ENCODE results near the gene NPIPB2. TPM values are rescaled to one million over a fixed set of nuclear protein-coding genes. Genes with fewer than 3 reads are reported as not detected.
"Not testable (repeated sequence)": the region's sequence is repeated elsewhere in the genome, so short reads cannot be mapped to it uniquely, and the experiment has no call there.

NPIPB2 gene
- total RNA-seq, 2 experiments from 2014 or later: 8.5 to 8.7 TPM

DNA sequence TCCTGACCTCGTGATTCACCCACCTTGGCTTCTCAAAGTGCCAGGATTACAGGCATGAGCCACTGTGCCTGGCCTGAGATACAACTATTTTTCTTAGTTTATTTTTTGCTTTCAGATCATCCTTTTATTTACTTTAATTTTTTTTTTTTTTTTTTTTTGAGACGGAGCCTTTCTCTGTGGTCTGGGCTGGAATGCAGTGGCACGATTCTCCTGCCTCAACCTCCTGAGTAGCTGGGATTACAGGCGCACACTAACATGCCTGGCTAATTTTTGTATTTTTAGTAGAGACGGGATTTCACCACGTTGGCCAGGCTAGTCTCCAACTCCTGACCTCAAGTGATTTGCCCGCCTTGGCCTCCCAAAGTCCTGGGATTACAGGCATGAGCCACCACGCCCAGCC, 11.7 kb upstream of the NPIPB2 start:
- CTCF ChIA-PET: interaction anchor here (0.6 to 0.7 kb wide), 2 partner anchors 73 to 115 kb away, joined by 3 to 4 read pairs; no protein-coding TSS in a partner anchor
- H3K27ac Mint-ChIP-seq; intact Hi-C loops (cut with micrococcal nuclease); DNase-seq; H3K4me1 Mint-ChIP-seq (ENCODE audit: low read depth); H3K27me3 Mint-ChIP-seq (ENCODE audit: low read depth); H3K4me3 Mint-ChIP-seq; H3K36me3 Mint-ChIP-seq (ENCODE audit: low read depth); H3K9me3 Mint-ChIP-seq: not testable (repeated sequence)

DNA sequence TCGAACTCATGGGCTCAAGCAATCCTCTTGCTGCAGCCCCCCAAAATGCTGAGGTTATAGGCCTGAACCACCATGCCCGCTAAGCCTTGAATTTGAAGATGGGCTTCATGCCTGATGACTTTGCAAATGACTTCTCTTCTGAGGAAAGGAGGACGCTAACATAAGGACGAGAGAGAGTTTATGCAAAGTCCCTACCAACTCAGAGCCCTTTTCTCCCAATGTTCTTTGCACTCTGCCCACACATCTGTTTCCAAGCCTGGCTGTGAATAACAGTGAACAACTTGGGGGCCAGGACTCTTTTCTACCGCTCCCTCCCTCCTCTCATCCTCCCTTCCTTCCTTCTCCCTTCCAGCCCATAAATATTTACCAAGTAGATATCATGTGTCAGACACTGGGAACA, 8.5 kb upstream of the NPIPB2 start:
- Mint-ChIP-seq H3K27me3 (ENCODE audit: low read depth) (no peaks in the 10 kb centered on the region), H3K4me3 (no peak overlapping the region), H3K27ac (no peak overlapping the region), H3K4me1 (ENCODE audit: low read depth) (no peaks in the 10 kb centered on the region), H3K9me3 (no peaks in the 10 kb centered on the region), H3K36me3 (ENCODE audit: low read depth) (no peaks in the 10 kb centered on the region)
- CTCF ChIA-PET: no interaction called here
- DNase-seq: no peak
- intact Hi-C loops (cut with micrococcal nuclease): no loop called here

DNA sequence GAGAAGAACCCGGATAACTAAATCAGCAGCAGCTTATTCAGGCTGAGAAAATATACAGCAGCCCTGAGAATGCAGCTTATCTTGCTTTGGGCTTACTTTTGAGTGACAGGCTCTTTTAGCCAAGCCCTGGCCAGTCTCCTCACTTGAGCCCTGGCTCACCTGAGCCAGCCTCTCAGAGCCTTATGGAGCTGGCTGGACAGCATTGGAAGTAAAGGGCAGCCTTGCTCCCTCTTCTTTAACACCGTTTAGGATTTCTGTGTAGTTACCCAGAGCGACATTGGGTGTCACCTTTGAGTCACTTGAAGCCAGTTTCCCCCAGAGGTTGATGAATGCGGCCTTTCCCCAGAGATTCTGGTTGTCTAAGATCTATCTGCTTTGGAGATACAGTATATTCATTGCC, 7.7 kb upstream of the NPIPB2 start:
- CTCF ChIA-PET: interaction anchor here (0.9 to 2.4 kb wide), 2 partner anchors 9 to 119 kb away, joined by 3 to 34 read pairs; no protein-coding TSS in a partner anchor
- DNase-seq: peak; percentile 51

DNA sequence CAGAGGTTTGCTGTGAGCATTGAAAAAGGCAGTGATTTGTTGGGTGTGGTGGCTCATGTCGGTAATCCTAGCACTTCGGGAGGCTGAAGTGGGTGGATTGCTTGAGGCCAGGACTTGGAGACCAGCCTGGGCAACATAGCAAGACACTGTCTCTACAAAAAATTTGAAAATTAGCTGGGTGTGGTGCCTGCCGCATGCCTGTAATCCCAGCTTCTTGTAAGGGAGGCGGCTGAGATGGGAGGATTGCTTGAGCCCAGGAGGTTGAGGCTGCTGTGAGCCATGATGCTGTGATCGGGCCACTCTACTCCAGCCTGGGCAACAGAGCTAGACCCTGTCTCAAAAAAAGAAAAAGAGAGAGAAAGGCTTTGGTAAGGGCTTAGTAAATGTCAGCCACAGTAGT, 7.0 kb upstream of the NPIPB2 start:
- Mint-ChIP-seq H3K27me3 (ENCODE audit: low read depth) (no peaks in the 10 kb centered on the region), H3K36me3 (ENCODE audit: low read depth) (no peaks in the 10 kb centered on the region), H3K27ac (no peak overlapping the region), H3K4me1 (ENCODE audit: low read depth) (no peaks in the 10 kb centered on the region), H3K9me3 (no peaks in the 10 kb centered on the region), H3K4me3 (no peak overlapping the region)
- DNase-seq: no peak
- intact Hi-C loops (cut with micrococcal nuclease): loop anchor here (1.0 kb wide), 1 partner anchor 119 kb away; no protein-coding TSS in a partner anchor
- CTCF ChIA-PET: interaction anchor here (2.4 kb wide), 1 partner anchor 119 kb away, joined by 34 read pairs; no protein-coding TSS in a partner anchor

More for the DNA sequence above, 7.7 kb upstream of the NPIPB2 start:
- Mint-ChIP-seq H3K9me3 (no peaks in the 10 kb centered on the region), H3K27ac (no peak overlapping the region), H3K36me3 (ENCODE audit: low read depth) (no peaks in the 10 kb centered on the region), H3K4me1 (ENCODE audit: low read depth) (no peaks in the 10 kb centered on the region), H3K27me3 (ENCODE audit: low read depth) (no peaks in the 10 kb centered on the region), H3K4me3 (no peak overlapping the region)
- intact Hi-C loops (cut with micrococcal nuclease): loop anchor here (1.0 kb wide), 1 partner anchor 119 kb away; no protein-coding TSS in a partner anchor

DNA sequence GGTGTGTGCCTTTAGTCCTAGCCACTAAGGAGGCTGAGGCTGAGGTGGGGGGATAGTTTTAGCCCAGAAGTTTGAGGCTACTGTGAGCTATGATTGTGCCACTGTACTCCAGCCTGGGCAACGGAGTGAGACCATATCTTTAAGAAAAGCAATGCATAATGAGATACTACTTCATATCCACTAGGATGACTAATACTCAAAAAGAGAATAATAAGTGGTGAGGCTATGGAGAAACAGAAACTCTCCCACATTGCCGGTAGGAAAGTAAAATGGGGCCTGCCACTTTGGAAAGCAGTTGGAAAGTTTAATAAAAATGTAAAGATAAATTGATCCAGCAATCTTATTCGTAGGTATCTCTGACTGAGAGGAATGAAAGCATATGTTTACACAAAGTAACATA, 4.6 kb upstream of the NPIPB2 start:
- Mint-ChIP-seq H3K4me1 (ENCODE audit: low read depth) (no peaks in the 10 kb centered on the region), H3K36me3 (ENCODE audit: low read depth) (no peaks in the 10 kb centered on the region), H3K27ac (no peak overlapping the region), H3K9me3 (no peaks in the 10 kb centered on the region), H3K27me3 (ENCODE audit: low read depth) (no peaks in the 10 kb centered on the region), H3K4me3 (no peak overlapping the region)
- intact Hi-C loops (cut with micrococcal nuclease): no loop called here
- CTCF ChIA-PET: no interaction called here
- no peak for DNase-seq

DNA sequence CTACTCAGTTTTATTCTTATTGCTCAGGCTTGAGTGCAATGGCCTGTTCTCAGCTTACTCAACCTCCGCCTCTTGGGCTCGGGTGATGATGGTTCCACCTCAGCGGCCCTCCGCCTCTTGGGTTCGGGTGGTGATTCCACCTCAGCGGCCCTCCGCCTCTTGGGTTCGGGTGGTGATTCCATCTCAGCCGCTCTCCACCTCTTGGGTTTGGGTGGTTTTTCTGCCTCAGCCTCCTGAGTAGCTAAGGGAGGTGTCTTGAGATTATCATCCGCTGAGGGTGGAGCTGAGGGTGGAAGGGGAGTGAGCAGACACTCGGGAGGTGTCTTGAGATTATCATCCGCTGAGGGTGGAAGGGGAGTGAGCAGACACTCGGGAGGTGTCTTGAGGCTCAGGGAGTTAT, 14.5 kb downstream of the NPIPB2 start:
- H3K27me3 Mint-ChIP-seq (ENCODE audit: low read depth); H3K36me3 Mint-ChIP-seq (ENCODE audit: low read depth); H3K4me1 Mint-ChIP-seq (ENCODE audit: low read depth); H3K27ac Mint-ChIP-seq; CTCF ChIA-PET; H3K4me3 Mint-ChIP-seq; intact Hi-C loops (cut with micrococcal nuclease); H3K9me3 Mint-ChIP-seq; DNase-seq: not testable (repeated sequence)

DNA sequence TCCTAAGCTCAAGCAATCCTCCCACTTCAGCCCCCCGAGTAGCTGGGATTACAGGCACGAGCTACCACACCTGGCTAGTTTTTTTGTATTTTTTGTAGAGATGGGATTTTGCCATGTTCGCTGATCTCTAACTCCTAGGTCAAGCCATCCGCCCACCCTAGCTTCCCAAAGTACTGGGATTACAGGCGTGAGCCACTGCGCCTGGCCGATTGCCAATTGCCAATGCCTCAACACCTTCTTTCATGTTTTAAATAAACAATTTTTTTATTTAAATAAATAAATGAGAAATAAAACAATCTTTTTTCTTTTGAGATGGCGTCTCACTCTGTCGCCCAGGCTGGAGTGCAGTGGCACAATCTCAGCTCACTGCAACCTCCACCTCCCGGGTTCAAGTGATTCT, 17.8 kb downstream of the NPIPB2 start:
- H3K36me3 Mint-ChIP-seq (ENCODE audit: low read depth); H3K4me1 Mint-ChIP-seq (ENCODE audit: low read depth); H3K9me3 Mint-ChIP-seq; H3K4me3 Mint-ChIP-seq; intact Hi-C loops (cut with micrococcal nuclease); H3K27me3 Mint-ChIP-seq (ENCODE audit: low read depth); H3K27ac Mint-ChIP-seq; DNase-seq; CTCF ChIA-PET: not testable (repeated sequence)

DNA sequence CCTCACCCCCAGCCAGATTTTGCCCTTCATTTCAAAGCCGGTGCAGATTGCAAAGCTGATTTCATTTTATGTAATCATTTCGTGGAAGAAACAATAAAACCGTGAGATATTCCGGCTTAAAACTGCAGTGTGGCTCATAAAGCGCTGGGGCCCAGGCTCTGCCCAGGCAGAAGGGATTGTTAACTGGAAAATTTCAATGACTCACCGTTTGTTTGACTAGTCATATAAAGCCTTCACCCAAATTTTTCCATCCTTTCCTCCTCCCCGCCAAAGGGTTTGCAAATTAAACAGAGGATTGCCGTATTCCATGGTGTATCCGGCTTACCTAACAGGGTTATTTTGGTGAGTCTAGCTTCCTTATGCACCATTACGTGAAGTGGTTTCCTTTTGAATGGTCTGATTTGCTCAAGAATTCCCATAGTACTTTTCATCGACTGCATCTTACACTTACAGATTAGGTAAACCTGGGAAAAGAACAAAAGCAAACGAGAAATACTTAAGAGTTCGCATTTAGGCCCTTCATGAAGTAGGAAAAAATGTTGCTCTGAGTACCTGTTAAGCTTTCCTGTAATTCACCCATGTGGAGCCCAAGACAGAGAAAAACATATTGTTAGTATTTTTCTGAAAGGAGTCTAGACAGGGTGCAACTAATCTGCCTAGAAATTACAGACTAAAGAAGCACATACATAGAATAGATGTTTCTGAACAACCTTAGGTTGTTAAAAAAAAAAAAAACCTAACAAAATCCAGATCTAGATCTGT, 25.1 kb downstream of the NPIPB2 start:
- intact Hi-C loops (cut with micrococcal nuclease): loop anchor here (1.0 to 10.0 kb wide), 8 partner anchors 65 to 1174 kb away; partner anchors contain the start of genes CLEC16A, CPPED1, DEXI and LITAF
- Mint-ChIP-seq H3K9me3 (no peaks in the 10 kb centered on the region), H3K4me1 (ENCODE audit: low read depth) (peaks cover 29% of the 10 kb centered on the region), H3K36me3 (ENCODE audit: low read depth) (peaks cover 22% of the 10 kb centered on the region), H3K4me3 (peak overlapping the region; percentile 79), H3K27me3 (ENCODE audit: low read depth) (no peaks in the 10 kb centered on the region), H3K27ac (peak overlapping the region; percentile 83)
- CTCF ChIA-PET: interaction anchor here (1.0 kb wide), 1 partner anchor 150 kb away, joined by 3 read pairs; no protein-coding TSS in a partner anchor
- DNase-seq: no peak

DNA sequence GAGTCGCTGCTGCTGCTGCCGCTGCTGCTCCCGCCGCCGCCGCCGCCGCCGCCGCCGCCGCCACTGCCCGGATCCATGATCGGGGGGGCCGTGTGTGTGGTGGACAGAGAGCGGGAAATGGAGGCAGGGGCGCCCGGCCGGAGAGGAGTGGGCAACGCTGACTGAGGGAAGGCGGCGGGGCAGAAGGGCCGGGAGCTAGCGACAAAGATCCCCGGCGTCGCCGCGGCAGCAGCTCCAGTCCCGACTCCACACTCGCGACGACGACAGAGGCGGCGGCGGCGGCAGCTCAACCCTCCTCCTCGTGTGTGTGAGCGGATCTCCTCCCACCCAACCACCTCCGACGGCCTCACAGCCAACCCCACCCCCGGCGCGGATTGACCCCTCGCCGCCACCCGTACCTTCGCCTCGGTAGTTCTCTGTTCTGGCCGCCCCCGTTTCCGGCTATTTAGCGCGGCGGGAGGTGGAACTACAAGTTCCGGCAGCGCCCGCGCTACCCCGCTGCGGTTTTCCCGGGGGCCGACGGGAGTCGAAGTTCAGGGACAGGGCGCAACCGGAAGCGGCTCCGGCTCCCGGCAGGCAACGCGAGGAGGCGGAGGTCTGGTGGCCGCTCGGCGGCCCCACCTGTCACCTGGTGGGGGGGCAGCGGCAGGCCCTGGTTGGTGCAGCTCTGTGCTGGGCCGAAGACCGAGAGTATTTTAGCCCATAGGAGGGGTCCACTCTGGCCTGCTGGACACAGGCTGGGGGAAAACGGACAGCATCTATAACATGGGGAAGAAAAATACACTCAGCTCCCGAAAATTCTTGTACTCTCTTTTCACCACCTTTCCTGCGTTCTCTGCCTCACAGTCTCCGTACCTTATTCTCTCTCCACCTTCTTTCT, 26.0 kb downstream of the NPIPB2 start, which contains the start of gene GSPT1:
Gene GSPT1, minus strand, starts transcription at position 313 of the 880 bp plus-strand sequence. Its CDS starts 236 bp downstream, at position 77.
- Mint-ChIP-seq H3K9me3 (no peaks in the 10 kb centered on the region), H3K4me1 (ENCODE audit: low read depth) (peaks cover 32% of the 10 kb centered on the region), H3K27me3 (ENCODE audit: low read depth) (no peaks in the 10 kb centered on the region), H3K4me3 (peak within 1 kb of the TSS; percentile 91), H3K36me3 (ENCODE audit: low read depth) (peaks cover 22% of the 10 kb centered on the region), H3K27ac (peak within 1 kb of the TSS; percentile 94)
- peak; percentile 100 for DNase-seq
- CTCF ChIA-PET: interaction anchor here (1.0 kb wide), 1 partner anchor 151 kb away, joined by 3 read pairs; no protein-coding TSS in a partner anchor
- intact Hi-C loops (cut with micrococcal nuclease): loop anchor here (1.0 to 10.0 kb wide), 10 partner anchors 19 to 1174 kb away; partner anchors contain the start of genes CLEC16A, CPPED1, DEXI and LITAF

DNA sequence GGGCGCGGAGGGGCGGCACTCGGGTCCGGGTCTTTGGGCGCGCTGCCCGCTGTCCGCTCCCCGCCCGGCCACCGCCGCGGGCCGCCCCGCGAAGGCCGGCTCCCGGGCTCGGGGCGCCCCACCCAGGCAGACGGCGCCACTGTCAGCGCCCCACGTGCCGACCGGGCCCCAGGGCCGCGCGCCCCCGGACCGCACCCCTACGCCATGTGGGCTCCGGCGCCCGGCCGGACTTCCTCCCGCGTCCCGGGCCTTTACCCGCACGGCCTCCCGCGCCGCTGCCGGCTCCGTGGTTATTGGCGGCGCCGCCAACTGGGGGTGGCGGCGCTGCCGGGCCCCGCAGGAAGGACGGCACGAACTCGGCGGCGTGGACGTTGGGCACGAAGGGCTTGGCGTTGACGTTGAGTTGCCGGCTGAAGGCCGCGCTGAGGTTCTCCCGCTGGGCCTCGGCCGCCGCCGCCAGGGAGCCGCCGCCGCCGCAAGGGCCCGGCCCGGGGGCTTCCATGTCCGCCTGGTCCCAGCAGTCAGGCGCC, 26.7 kb downstream of the NPIPB2 start:
- no peaks in the 10 kb centered on the region for H3K27me3 Mint-ChIP-seq (ENCODE audit: low read depth)
- peak; percentile 39 for DNase-seq
- CTCF ChIA-PET: no interaction called here
- H3K9me3 Mint-ChIP-seq: no peaks in the 10 kb centered on the region
- peaks cover 39% of the 10 kb centered on the region for H3K4me1 Mint-ChIP-seq (ENCODE audit: low read depth)
- intact Hi-C loops (cut with micrococcal nuclease): loop anchor here (2.0 to 10.0 kb wide), 8 partner anchors 18 to 1173 kb away; partner anchors contain the start of genes CLEC16A, CPPED1, DEXI and LITAF
- peak overlapping the region; percentile 94 for H3K27ac Mint-ChIP-seq
- H3K36me3 Mint-ChIP-seq (ENCODE audit: low read depth): peaks cover 22% of the 10 kb centered on the region
- H3K4me3 Mint-ChIP-seq: peak overlapping the region; percentile 91

DNA sequence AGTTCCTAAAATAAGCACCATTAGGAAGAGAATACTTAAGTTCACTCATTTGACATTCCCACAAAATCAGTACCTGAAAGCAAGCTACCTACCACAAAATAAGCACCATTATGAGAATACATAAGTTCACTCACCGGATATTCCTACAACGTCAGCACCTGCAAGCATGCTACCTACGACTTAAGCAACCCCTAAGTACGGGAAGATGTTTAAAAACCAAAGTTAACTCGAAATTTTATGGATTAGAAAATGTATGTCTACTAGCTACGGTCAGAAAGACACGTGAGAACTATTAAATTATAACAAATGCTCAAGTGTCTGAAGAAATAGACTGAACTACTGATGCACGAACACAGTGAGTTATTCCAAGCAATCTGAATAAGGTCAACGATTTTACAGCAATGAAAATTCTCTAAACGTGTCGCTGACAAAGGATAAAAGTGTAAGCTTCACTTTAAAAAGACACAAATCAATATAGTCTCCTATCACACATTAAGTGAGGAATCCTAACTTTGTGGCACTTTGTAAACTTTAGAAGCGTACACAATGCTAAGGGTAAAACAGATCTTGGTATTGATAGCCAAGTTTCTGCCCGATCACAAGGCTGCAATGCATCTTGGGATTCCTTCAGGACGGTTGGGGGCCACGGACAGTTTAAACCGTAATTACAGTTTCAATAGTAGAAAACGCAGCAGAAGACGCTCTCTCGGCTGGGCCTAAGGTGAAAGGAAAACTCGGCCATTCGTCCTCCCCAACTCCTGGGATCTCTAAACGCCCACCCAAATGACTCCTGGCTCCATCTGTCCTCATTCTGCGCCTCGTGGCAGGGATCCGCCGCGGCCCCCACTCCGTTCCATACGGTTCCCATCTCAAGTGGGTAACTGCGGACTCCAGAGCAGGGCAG, 27.4 kb downstream of the NPIPB2 start:
- Mint-ChIP-seq H3K4me3 (peak overlapping the region; percentile 91), H3K4me1 (ENCODE audit: low read depth) (peaks cover 45% of the 10 kb centered on the region), H3K9me3 (no peaks in the 10 kb centered on the region), H3K27me3 (ENCODE audit: low read depth) (no peaks in the 10 kb centered on the region), H3K27ac (peak overlapping the region; percentile 94), H3K36me3 (ENCODE audit: low read depth) (peaks cover 23% of the 10 kb centered on the region)
- intact Hi-C loops (cut with micrococcal nuclease): loop anchor here (1.0 to 10.0 kb wide), 10 partner anchors 18 to 1172 kb away; partner anchors contain the start of genes CLEC16A, CPPED1, DEXI and LITAF
- CTCF ChIA-PET: no interaction called here
- DNase-seq: peak; percentile 52
